Common myeloid progenitor, CD34-positive (primary cell): ENCODE measurements around the gene SYNJ2.

Experiments
- CTCF ChIA-PET: fragments of 350-600 bp; sonication (Branson Sonifier 250); formaldehyde crosslinking; loops from one replicate; lab custom pipeline; 2021; ENCODE audit warnings: antibody characterized with exemption; lab: Charles Lee
- POLR2A ChIA-PET: fragments of 350-600 bp; sonication (Branson Sonifier 250); formaldehyde crosslinking; loops from one replicate; lab custom pipeline; 2021; ENCODE audit warnings: antibody characterized with exemption; lab: Charles Lee
- DNase-seq, 3 donors: peaks; one replicate each; pipeline versions ENCODE4 v3.0.0 to v3.0.0-alpha.2; 2013
- H3K27ac ChIP-seq, 2 experiments: 1 replicate in 1 of 2; 2 replicates in 1 of 2; pipeline ENCODE4 v1.7.0; 2013; ENCODE audit warnings: inconsistent platforms in 2 of 2, low read length in 2 of 2, mild to moderate bottlenecking in 2 of 2, low read depth in 1 of 2, moderate library complexity in 1 of 2; ENCODE audit not compliant: severe bottlenecking in 2 of 2, insufficient read depth in 1 of 2, poor library complexity in 1 of 2
- H3K27me3 ChIP-seq, 5 experiments: replicated peaks in 2 of 5; 1 replicate in 3 of 5; 2 replicates in 2 of 5; pipeline versions ENCODE4 v1.6.1 to v1.7.0; 2013; ENCODE audit warnings: low read length in 4 of 5, mild to moderate bottlenecking in 2 of 5, moderate library complexity in 2 of 5, inconsistent platforms in 1 of 5; ENCODE audit not compliant: insufficient read depth in 5 of 5, control insufficient read depth in 4 of 5
- H3K36me3 ChIP-seq, 4 experiments: 1 replicate in 2 of 4; 2 replicates in 2 of 4; pipeline versions ENCODE4 v1.6.1 to v1.7.0; 2013; ENCODE audit warnings: low read length in 3 of 4, control low read depth in 1 of 4, mild to moderate bottlenecking in 1 of 4; ENCODE audit not compliant: control insufficient read depth in 4 of 4, insufficient read depth in 4 of 4
- H3K4me1 ChIP-seq, 4 experiments: 1 replicate in 3 of 4; 2 replicates in 1 of 4; pipeline versions ENCODE4 v1.6.1 to v1.7.1; 2013; ENCODE audit warnings: low read length in 3 of 4, mild to moderate bottlenecking in 3 of 4, control low read depth in 1 of 4, inconsistent platforms in 1 of 4, moderate library complexity in 1 of 4; ENCODE audit not compliant: control insufficient read depth in 4 of 4, insufficient read depth in 4 of 4; ENCODE audit errors: control extremely low read depth in 1 of 4
- H3K4me3 ChIP-seq, 7 experiments: 1 replicate in 4 of 7; 2 replicates in 3 of 7; pipeline versions ENCODE4 v1.5.1 to v1.7.0; 2013; ENCODE audit warnings: mild to moderate bottlenecking in 7 of 7, low read length in 6 of 7, moderate library complexity in 6 of 7, inconsistent platforms in 2 of 7, low read depth in 2 of 7, control low read depth in 1 of 7; ENCODE audit not compliant: insufficient read depth in 4 of 7, control insufficient read depth in 1 of 7; ENCODE audit errors: extremely low read depth in 1 of 7
- H3K9me3 ChIP-seq, 5 experiments: 1 replicate in 4 of 5; 2 replicates in 1 of 5; pipeline versions ENCODE4 v1.6.1 to v1.7.1; 2013; ENCODE audit warnings: low read length in 4 of 5, mild to moderate bottlenecking in 2 of 5, inconsistent platforms in 1 of 5, low read depth in 1 of 5, moderate library complexity in 1 of 5; ENCODE audit not compliant: control insufficient read depth in 4 of 5, insufficient read depth in 2 of 5; ENCODE audit errors: control extremely low read depth in 1 of 5
- WGBS: methylation state at CpG from one replicate; pipeline ENCODE4 v1.1.5; 2013; ENCODE audit not compliant: insufficient coverage; 5-methylcytosine and 5-hydroxymethylcytosine counted together

Gene SYNJ2

DNA sequence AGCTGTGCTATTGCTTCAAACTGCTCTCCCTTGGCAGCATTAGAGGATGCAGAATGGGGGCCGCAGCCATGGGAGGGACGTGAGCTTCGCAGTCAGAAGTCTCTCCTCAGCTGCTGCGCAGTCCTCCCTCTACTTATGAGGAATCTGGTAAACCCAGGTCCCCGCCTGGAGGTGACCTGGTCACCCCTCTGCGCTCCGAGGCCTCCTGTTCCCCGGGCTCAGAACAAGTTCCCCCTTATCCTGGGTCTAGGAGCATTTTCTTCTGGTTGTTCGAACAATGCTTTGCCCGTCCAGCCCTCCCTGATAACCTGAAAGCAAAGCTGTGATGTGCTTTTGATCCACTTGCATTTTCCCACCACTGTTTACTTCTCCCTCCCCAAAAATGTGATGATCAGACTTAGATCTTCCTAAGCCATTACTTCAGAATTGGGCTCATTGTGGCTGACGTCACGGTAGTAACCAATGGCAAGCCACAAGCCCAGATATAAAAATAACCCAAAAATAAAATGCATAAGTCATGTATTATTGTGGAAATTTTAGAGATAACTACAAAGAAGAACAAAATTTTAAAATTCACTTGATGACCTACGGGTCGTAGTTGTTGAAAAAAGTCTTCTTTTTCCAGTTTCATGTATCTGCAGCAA lies 105.7 kb downstream of the SYNJ2 start:
- Histone ChIP-seq H3K9me3 (no peaks in the 10 kb centered on the region), H3K27ac (no peak overlapping the region), H3K4me3 (no peak overlapping the region), H3K27me3 (no peaks in the 10 kb centered on the region), H3K36me3 (peaks cover 2 to 58% (median 31%) of the 10 kb centered on the region in 4 experiments), H3K4me1 (peaks cover 0 to 22% (median 11%) of the 10 kb centered on the region in 4 experiments)
- ChIA-PET POLR2A (no interaction called here), CTCF (interaction anchor here (0.8 to 3.7 kb wide), 6 partner anchors 9 to 79 kb away, joined by 3 to 18 read pairs (median 3); no protein-coding TSS in a partner anchor)
- 95% methylated on average over 9 of the region's 14 CpGs for WGBS
- no peak for DNase-seq

DNA sequence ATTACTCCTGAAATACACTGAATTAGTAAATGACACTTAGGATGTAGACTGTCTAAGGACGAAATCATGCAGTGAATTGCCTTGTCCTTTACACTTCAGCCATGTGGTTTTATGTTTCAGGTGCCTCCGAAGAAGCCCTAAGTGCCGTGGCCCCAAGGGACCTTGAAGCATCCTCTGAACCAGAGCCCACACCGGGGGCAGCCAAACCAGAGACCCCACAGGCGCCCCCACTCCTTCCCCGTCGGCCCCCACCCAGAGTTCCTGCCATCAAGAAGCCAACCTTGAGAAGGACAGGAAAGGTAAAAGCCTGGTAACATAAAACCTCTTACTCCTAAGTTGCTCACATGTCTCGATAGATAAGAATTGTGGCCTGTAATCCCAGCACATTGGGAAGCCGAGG lies 111.1 kb downstream of the SYNJ2 start:
- Histone ChIP-seq H3K27ac (no peak overlapping the region), H3K36me3 (peaks cover 12 to 59% (median 37%) of the 10 kb centered on the region in 4 experiments), H3K27me3 (no peaks in the 10 kb centered on the region), H3K4me1 (no peaks in the 10 kb centered on the region), H3K4me3 (no peak overlapping the region), H3K9me3 (no peaks in the 10 kb centered on the region)
- CTCF ChIA-PET, result interaction anchor here (1.0 kb wide), 1 partner anchor 21 kb away, joined by 3 read pairs; no protein-coding TSS in a partner anchor
- POLR2A ChIA-PET, result no interaction called here
- DNase-seq, result no peak
- 96% methylated on average over 8 of the region's 9 CpGs for WGBS

DNA sequence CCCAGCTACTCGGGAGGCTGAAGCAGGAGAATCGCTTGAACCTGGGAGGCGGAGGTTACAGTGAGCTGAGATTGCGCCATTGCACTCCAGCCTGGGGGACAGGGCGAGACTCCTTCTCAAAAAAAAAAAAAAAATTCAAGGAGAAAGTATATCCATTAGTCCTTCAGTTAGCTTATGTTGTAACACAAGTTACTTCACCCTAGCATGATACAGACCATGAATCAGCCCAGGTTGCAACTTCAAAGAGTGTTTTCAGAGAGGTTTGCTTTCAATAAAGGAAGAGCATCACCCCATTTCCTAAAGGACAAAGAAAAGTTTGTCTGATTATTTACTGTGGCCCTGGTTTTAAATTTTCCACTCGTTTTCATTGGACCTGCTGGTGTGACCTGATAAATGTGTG lies 113.4 kb downstream of the SYNJ2 start:
- H3K36me3 ChIP-seq, result peaks cover 10 to 46% (median 33%) of the 10 kb centered on the region in 4 experiments
- DNase-seq, result no peak
- no peaks in the 10 kb centered on the region for H3K4me1 ChIP-seq
- POLR2A ChIA-PET, result no interaction called here
- no peaks in the 10 kb centered on the region for H3K9me3 ChIP-seq
- no peak overlapping the region for H3K4me3 ChIP-seq
- H3K27me3 ChIP-seq, result no peaks in the 10 kb centered on the region
- H3K27ac ChIP-seq, result no peak overlapping the region
- CTCF ChIA-PET, result interaction anchor here (0.6 kb wide), 1 partner anchor 264 kb away, joined by 5 read pairs; no protein-coding TSS in a partner anchor
- 96% methylated on average over 6 of the region's 6 CpGs for WGBS

DNA sequence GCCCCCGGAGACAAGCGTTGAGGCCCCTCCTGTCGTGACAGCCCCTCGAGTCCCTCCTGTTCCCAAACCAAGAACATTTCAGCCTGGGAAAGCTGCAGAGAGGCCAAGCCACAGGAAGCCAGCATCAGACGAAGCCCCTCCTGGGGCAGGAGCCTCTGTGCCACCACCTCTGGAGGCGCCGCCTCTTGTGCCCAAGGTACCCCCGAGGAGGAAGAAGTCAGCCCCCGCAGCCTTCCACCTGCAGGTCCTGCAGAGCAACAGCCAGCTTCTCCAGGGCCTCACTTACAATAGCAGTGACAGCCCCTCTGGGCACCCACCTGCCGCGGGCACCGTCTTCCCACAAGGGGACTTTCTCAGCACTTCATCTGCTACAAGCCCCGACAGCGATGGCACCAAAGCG lies 114.0 kb downstream of the SYNJ2 start:
- Histone ChIP-seq H3K27me3 (no peaks in the 10 kb centered on the region), H3K4me1 (no peaks in the 10 kb centered on the region), H3K27ac (no peak overlapping the region), H3K4me3 (no peak overlapping the region), H3K36me3 (peaks cover 10 to 46% (median 32%) of the 10 kb centered on the region in 4 experiments), H3K9me3 (no peaks in the 10 kb centered on the region)
- no peak for DNase-seq
- 96% methylated on average over 12 of the region's 15 CpGs for WGBS
- POLR2A ChIA-PET, result no interaction called here
- CTCF ChIA-PET, result interaction anchor here (0.5 to 0.6 kb wide), 2 partner anchors 9 to 263 kb away, joined by 3 to 5 read pairs; no protein-coding TSS in a partner anchor

DNA sequence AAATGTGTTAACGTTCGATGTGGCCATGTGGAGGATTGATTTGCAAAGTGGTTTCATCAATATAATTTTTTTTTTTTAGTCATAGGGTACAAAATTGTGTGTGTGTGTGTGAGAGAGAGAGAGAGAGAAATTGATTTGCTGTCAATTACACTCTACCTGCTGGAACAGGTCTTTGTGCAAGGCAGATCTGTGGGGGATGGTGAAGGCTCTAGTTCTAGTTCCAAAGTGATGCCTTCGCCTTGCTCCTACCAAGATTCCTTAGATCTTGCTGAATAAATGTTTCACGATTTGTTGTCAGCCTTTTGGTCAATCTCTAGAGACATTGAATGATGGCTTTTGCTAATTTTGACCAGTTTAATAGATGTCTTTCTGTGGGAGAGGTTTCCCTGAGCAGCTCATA lies 121.6 kb downstream of the SYNJ2 start:
- no peaks in the 10 kb centered on the region for H3K9me3 ChIP-seq
- H3K27ac ChIP-seq, result no peak overlapping the region
- ChIA-PET CTCF (interaction anchor here (0.6 kb wide), 1 partner anchor 86 kb away, joined by 4 read pairs; no protein-coding TSS in a partner anchor), POLR2A (no interaction called here)
- H3K36me3 ChIP-seq, result peaks cover 0 to 8% (median 2%) of the 10 kb centered on the region in 4 experiments
- 100% methylated on average over 2 of the region's 4 CpGs for WGBS
- no peaks in the 10 kb centered on the region for H3K27me3 ChIP-seq
- no peaks in the 10 kb centered on the region for H3K4me1 ChIP-seq
- DNase-seq, result no peak
- H3K4me3 ChIP-seq, result no peak overlapping the region

DNA sequence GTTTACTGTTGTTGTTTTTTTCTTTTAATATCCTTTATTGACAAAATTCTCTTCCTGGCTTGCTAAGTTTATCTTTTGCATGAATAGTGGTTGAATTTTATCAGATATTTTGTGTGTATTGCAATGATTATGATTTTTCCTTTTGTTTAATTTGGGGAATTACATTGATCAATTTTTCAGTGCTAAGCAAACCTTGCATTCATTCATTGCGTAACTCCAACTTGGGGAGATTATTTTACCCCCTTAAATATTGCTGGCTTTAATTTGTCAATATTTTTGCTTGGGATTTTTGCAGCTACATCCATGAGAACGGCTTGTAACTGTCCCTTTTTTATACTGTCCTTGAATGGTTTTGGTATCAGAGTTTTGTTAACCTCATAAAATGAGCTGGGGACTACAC lies 123.0 kb downstream of the SYNJ2 start:
- Histone ChIP-seq H3K9me3 (no peaks in the 10 kb centered on the region), H3K36me3 (peaks cover 1 to 12% (median 7%) of the 10 kb centered on the region in 4 experiments), H3K27me3 (no peaks in the 10 kb centered on the region), H3K4me3 (no peak overlapping the region), H3K4me1 (no peaks in the 10 kb centered on the region), H3K27ac (no peak overlapping the region)
- no CpG with 5 or more reads among the region's 2 CpGs for WGBS
- ChIA-PET POLR2A (no interaction called here), CTCF (no interaction called here)
- no peak for DNase-seq

DNA sequence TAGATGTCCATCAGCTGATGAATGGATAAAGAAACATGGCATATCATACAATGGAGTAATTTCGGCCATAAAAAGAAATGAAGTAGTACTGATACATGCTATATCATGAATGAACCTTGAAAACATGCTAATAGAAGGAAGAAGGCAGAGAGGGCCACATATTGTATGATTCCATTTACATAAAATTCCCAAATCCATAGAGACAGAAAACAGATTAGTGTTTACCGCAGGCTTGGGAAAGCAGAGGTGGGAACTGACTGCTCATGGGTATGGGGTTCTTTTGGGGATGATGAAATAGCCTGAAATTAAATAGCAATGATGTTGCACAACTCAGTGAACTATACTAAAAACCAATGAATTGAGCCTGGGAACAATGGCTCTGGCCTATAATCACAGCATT lies 128.1 kb downstream of the SYNJ2 start:
- Histone ChIP-seq H3K9me3 (no peaks in the 10 kb centered on the region), H3K27ac (no peak overlapping the region), H3K27me3 (no peaks in the 10 kb centered on the region), H3K4me3 (no peak overlapping the region), H3K4me1 (no peaks in the 10 kb centered on the region), H3K36me3 (peaks cover 2 to 44% (median 26%) of the 10 kb centered on the region in 4 experiments)
- ChIA-PET CTCF (no interaction called here), POLR2A (no interaction called here)
- WGBS, result no CpG with 5 or more reads among the region's 2 CpGs
- DNase-seq, result no peak
